GM18909 (cell line): ENCODE data around the gene DDAH2.
"Not testable (repeated sequence)": the region's sequence is repeated elsewhere in the genome, so short reads cannot be mapped to it uniquely, and the experiment has no call there.

ENCODE experiments used
- ATAC-seq: cut with Tn5 transposase; IDR thresholded peaks from one replicate; pipeline ENCODE4 v1.9.1; 2021; ENCODE audit warnings: mild to moderate bottlenecking; ENCODE audit not compliant: unreplicated experiment, poor library complexity

The DDAH2 gene

DNA sequence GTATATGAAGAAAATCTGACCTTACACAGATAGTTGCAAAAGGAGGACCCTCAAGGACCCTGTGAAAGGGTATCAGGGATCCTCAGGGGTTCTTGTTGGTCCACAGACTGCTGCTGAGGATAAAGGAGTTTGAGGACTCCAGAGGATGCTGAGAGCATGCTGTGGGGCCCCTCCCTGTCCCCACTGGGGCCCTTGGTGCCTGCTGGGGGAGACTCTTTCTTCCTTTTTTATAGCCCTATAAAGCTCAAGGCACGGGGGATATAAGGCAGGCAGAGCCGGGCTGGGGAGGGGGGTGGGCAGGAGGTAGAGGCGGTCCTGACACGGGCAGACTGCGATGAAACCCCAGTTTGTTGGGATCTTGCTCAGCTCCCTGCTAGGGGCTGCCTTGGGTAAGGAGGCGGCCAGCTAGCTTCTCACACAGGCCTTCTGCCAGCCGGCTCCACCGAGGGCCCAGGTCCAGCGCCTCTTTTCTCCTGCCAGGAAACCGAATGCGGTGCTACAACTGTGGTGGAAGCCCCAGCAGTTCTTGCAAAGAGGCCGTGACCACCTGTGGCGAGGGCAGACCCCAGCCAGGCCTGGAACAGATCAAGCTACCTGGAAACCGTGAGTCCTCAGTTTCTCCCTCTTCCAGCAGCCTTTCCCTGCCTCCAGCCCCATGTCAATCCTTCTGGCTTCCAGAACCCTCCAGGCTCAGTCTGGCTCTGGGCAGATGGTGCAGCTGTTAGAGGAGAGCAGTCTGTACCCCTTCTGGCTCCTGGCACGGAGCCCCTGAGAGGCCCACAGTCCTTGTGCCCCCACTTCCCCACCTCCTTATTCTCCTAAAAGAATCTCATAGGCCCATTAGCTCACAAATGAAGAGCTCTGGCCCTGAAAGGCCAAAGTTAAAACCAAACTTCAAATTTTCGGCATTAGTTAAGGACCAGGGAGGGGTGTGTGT is 13.8 kb downstream of the DDAH2 start, which contains the start of gene LY6G6D:
Gene LY6G6D, plus strand, starts transcription at position 327 of the 937 bp plus-strand sequence. Its CDS starts 8 bp downstream, at position 335.
- ATAC-seq, result no peak

DNA sequence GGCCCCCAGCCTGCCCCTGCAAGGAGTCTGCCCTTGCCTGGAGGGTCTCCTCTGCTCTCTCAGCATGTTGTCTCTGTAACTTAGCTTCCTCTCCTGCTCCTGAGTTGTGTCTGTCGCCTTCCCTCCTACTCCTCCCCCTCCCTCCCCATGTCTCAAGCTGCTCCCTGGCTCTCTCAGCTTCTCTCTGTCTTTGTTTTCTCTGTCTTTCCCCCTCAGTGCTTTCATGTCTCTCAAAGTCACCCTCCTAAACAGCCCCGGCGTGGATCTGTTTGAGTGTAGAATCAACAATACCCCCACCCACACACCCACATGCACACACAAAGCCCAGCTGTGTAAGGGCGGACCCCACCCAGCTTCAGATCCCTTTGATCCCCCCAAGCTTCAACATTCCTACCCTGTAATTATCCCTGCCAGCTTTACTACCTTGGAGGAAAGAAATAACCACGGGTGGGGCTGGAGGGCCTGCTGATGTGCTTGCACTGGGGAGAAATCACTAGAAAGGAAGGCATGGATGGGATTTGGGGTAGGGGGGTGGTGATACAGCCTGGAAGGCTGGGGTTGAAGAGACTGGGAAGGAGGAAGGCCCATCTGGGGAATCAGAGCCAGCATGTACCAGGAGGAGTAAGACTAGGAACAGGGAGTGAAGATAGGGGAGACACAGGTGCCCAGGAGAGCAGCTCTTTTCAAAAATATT is 15.0 kb downstream of the DDAH2 start:
- no peak for ATAC-seq

DNA sequence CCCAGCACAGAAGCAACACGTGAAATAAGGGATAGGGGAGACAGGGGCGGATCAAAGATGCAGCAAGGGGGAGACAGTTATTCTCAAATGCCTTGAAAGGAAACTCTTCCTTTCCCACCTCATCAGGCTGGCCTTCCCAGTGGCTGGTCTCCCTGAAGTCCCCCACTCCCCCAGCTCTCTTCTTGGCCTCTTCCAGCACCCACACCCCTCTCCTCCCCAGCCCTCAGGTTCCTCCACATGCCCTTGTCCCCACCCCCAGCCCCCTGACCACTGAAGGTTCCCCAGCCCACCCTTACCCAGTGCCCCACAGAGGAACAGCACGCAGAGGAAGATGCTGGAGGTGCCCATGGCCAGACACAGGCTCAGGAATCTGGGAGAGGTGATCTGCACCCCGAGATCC is 15.6 kb downstream of the DDAH2 start:
- ATAC-seq, result no peak

DNA sequence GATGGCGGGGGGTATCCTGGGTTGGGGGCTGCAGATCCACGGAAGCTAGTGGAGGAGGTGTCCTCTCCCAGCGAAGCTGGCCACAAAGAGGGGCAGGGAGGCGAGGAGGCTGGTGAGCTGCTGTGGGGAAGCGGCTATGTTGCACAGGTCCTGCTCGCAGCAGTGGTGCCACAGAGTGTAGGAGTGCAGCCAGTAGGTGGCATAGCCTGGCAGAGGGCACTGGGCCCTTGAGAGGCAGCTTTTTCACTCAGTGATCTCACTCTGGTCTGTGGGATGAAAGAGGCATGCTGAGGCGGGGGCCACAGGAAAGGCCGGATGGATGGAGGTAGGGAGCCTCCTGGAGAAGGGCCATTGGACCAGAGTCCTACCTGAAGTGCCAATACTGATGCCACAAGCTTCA is 16.8 kb downstream of the DDAH2 start:
- no peak for ATAC-seq

DNA sequence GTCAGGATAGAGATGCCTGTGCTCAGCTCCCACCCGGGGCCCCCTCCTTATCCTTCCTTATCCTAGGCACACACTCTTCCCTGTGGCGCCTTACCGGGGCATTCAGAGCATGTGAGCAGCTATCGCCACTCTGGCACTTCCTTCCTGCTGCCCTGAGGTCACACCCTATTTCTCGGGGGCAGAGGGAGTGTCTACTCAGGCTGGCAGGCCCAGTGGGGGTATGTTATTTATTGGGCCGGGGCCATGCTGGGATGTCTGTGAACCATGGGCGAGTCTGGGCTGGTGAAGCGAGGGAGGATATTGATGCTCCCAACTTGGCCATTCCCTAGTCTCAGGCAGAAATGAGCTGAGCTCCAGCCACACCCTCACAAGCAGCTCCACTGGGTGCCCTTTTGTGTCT is 17.9 kb downstream of the DDAH2 start:
- ATAC-seq, result no peak

DNA sequence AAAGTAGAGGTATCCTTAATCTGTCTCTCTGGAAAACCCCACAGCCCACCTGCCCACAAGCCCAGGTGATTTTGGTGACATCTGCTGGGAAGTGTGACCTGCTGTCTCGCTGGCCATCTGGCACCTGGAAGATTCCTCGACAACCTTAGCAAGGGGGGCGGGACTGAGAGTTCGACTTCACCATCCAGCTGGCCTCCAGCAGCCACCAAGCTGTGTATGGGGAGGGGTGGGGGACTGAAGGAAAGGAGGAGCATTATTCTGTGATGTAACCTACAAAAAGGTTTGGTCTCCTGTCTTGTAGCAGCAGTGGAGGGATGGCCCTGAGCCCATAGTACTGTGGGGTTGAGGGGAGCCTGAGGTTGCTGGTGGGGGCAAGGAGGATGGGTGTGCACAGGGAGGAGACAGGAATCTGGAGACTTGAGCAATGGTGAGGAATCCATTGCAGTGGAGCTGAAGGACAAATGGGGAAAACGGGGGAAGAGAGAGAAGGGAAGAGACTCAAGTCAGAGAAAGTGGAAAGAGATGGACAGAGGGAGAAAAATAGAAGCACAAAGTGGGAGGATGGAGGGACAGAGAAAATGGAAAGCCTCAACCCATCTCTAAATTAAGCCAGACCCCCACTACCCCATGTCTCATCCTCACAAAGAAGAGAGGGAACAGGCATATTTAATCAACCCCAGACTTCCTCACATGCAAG is 18.4 kb downstream of the DDAH2 start:
- ATAC-seq, result no peak

DNA sequence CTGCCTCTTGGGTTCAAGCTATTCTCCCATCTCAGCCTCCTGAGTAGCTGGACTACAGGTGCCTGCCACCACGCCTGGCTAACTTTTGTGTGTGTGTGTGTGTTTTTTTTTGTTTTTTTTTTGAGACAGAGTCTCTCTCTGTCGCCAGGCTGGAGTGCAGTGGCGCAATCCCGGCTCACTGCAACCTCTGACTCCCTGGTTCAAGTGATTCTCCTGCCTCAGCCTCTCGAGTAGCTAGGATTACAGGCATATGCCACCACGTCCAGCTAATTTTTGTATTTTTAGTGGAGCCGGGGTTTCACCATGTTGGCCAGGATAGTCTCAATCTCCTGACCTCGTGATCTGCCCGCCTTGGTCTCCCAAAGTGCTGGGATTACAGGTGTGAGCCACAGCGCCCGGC is 19.9 kb downstream of the DDAH2 start:
- not testable (repeated sequence) for ATAC-seq

DNA sequence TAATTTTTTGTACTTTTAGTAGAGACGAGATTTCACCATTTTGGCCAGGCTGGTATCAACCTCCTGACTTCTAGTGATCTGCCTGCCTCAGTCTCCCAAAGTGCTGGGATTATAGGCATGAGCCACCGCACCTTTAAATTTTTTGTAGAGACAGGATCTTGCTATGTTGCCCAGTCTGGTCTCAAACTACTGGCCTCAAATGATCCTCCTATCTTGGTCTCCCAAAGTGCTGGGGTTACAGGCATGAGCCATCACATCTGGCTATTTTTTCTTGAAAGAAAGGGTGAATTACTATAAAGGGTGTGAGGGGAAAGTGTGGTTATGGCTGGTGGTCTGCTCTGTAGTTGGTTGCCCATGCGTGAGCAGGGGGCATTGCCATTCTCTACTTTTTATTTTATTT is 20.9 kb downstream of the DDAH2 start:
- ATAC-seq, result no peak

DNA sequence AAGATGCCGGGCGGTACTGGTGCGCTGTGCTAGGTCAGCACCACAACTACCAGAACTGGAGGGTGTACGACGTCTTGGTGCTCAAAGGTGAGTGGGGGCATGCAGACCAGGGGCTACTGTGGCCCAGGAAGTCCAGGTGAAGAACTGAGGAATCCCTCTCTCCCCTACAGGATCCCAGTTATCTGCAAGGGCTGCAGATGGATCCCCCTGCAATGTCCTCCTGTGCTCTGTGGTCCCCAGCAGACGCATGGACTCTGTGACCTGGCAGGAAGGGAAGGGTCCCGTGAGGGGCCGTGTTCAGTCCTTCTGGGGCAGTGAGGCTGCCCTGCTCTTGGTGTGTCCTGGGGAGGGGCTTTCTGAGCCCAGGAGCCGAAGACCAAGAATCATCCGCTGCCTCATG is 21.4 kb downstream of the DDAH2 start:
- ATAC-seq, result no peak

DNA sequence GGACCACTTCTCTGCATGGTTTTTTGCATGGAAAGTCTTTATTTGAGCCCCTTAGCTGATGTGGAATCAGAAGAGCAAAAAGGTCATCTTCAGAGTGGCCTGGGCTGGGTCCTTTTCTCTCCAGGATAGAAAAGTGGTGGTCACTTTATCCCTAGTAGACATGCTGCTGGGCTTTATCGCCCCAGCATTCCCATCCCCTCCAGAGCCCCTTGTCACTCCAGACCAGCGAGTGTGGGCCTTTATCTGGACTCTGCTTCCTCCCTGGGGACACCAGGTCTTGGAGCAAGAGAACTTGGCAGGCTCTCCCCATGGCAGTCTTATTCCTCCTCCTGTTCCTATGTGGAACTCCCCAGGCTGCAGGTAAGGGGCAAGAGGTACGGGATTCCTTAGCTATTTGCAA is 22.5 kb downstream of the DDAH2 start, which contains the start of gene LY6G6F:
Gene LY6G6F, plus strand, starts transcription at position 268 of the 400 bp plus-strand sequence. Its CDS starts 41 bp downstream, at position 309.
- no peak for ATAC-seq

DNA sequence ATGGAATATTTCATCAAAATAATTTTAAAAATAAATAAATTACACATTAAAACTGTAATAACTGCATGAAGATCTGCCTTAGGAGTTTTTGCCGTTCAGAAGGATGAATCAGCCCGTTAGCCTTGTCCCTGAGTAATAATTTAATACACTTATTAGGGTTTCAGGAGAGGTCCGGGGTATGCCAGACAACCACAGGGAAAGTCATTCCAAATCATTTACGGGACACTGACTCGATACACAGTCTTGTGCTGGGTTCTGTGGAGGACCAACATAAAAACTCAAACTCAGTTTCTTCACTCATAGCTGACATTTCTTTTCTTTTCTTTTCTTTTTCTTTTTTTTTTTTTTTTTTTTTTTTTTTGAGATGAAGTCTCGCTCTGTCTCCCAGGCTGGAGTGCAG is 23.2 kb downstream of the DDAH2 start:
- no peak for ATAC-seq

DNA sequence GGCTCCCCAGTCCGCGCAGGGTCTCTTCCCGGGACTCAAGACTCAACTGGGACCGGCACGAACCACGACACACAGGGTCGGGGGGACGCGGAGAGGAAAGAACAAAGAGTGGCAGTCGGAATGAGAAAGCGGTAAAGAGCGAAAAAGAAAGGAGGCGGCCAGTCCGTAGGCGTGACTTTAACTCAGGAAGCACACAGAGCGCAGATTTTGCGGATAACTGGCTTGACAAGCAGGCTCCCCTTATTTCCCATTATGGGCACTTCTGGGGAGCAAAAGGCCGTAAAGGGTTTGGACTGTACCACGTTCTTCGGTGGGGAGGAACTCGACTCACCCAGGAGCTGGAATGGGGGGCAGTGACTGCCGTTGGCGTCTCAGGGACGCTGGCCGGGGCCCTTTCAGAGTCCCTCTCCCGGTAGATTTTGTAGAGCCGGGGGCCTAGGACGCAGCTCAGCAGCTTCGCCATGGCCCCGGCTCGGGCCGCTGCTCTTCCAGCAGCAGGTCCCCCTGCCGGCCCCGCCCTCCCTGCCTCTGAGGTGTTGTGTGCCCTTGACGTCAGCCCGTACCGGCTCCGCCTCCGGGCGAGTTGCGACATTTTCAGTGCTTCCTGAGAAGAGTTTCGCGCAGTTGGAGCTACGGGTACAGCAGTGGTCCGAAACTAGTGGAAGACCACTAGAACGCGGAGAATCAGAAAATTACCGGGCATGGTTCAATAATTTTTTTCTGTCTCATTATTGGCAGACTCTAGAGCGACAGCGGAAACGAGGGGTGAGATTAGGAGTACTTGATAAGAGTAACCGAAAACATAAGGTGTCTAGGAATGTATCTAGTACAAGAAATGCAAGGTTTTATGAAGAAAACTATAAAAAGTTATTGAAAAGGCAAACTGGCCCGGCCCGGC is 26.0 kb downstream of the DDAH2 start, which contains the start of gene ABHD16A:
Gene ABHD16A, minus strand, starts transcription at position 506 of the 898 bp plus-strand sequence. Its CDS starts 43 bp downstream, at position 463.
- ATAC-seq, result peak; percentile 85

DNA sequence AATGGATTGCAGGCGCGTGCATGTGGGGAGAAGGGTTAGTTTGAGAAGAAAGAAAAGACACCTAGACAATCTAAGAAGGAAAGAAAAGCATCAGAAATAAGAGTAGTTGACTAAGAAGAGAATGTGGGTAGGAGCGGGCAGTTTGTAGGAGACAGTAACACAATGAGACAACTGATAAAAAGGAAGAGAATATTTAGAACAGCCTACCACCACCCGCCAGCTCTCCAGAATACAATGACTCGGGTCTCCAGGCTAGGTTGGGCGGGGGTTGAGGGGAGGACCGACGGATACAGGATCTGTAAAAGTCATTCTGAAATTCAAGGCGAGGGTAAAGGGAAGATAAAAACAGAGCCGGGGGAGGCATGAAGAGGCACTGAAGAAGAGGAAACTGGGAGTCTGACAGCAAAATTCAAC is 26.7 kb downstream of the DDAH2 start:
- no peak for ATAC-seq

DNA sequence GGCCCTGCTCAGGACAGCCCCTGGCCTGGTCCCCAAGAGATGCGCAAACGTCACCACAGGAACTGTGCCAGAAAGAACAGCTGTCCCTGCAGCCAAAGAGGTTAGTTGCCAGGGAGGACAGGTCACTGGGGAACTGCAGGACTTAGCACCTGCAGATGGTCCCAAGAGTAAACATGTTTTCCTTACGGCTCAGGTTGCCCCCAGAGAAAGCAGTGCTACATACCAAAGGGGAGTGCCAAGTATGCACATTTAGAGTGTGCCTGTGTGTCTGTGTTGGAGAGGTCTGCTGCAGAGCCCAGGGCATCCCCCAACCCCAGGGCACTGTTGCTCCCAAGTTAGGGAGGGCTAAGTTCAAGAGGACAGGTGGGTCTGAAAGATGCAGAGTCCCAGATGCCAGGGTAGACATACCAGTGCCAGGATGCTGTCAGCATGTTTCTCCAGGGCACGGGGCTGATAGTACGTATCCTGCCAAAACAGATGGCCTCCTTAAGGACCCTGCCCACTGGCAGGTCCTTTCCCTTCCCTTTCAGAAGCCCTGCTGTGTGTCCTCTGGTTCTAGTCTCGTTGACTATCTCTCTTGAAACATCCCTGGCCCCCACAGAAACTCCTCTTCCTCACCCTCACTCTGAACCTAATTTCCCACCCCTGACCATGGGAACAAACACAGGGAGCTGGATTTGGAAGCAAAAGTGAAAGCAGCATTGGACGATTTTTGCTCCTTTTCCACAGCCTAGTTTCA is 27.3 kb downstream of the DDAH2 start:
- ATAC-seq, result no peak

DNA sequence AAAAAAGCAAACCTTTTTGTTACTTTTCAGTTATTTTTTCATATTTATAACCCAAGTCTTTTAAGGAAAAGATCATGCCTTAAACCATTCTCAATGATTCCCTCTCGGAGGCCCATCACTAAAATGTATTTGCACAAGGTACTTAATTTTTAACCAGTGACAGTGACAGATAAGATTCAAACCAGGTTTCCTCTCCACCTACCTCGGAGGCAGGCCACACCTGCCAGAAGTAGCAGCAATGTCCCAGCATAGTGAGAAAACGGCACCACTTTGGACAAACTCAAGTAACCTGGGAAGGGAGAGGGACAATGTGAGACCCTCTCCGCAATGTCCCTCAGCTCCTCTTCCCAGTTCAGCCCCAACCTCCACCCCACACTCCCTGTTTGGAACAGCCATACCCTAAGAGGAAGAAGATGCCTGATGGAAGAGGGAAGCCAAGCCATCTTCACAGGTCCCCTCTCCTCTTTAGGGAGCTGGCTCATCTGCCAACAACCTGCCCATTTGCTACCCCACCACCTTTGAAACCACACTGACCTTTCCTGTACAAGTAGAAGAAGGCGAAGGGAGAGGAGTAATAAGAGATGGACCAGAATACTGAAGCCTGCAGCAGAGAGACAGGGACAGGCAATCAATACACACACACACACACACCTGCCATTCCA is 28.2 kb downstream of the DDAH2 start:
- ATAC-seq, result no peak

DNA sequence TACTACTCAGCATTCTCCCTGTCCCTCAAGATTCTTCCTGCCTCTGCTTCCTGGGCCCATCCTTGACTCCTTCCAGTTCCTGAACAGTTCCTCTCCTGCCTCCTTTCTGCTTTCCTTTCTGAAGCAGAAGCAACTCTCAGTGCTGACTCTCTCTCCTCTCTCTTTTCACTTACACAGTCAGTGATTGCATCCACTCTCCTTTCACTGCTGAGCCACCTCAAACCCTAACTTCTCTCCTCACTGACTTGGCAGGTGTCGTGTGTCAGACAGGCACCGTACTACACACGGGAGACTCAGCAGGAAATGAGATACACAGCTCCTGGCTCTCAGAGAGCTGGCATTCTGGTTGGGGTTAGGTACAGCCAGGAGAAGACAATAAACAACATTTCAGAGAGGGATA is 31.5 kb downstream of the DDAH2 start:
- ATAC-seq, result no peak

DNA sequence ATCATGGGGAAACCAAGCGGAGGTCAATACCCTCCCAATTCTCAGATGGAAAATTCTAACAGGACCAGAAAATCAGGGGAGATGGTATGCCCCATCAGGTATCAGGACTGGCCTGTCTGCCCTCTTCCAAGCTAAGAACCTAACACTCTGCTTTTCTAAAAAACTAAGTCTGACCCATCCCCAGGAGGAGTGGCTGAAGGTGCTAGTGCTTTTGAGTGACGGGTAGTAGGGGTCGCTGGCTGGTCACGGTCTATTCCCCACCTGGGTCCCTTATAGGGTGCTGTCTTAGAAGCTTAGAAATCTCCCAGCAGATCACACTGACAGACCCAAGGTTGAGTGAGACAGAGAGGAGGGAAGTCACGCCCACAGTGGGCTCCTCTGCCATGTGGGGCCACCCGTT is 35.6 kb downstream of the DDAH2 start:
- no peak for ATAC-seq

DNA sequence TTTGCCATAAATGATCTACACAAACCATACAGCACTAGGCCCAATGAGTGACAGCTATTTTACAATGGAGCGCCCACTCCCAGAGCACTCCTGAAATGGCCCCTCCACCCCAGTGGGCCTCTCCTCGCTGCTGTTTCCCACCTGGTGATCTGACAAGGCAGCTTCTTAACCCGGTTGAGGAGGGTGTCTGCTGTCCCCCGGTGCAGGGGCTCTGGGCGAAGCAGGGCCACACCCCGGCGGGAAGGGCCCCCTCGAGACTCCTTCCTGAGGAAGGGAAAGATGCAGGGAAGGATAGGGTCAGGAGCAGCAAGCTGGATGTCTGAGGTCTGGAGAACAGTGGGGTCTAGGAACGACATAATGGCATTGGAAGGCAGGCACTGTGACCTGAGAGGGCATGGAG is 36.2 kb downstream of the DDAH2 start:
- no peak for ATAC-seq
